Suppressor macrophage (primary cell): Measurements from ENCODE around the gene KIF22.
"Not testable (repeated sequence)": the region's sequence is repeated elsewhere in the genome, so short reads cannot be mapped to it uniquely, and the experiment has no call there.

ENCODE experiments used
- DNase-seq, 4 experiments: peaks; one replicate each; pipeline ENCODE4 v3.0.0-alpha.2; 2020 to 2022

KIF22 gene

GRCh38 chr16:29815032-29815721 lies 24.6 kb downstream of the KIF22 start:
- DNase-seq = peak in 1 of 4 experiments; percentile 14

- DNase-seq = peak; percentile 99 to 100 (median 100)
Observed at GRCh38 chr16:29815793-29816693, 25.5 kb downstream of the KIF22 start, which contains the start of gene PAGR1. Gene PAGR1 (plus strand): TSS chr16:29816152. CDS start chr16:29816526, 374 bp downstream.

GRCh38 chr16:29816694-29817441 lies 26.3 kb downstream of the KIF22 start:
- DNase-seq = peak; percentile 74 to 91 (median 86)

GRCh38 chr16:29818082-29818481 lies 27.5 kb downstream of the KIF22 start:
- DNase-seq = no peak

- no peak for DNase-seq
Observed at GRCh38 chr16:29819506-29819905, 29.0 kb downstream of the KIF22 start.

- peak; percentile 74 to 88 (median 82) for DNase-seq
Observed at GRCh38 chr16:29820271-29820701, 29.7 kb downstream of the KIF22 start, which contains the start of gene MVP. Gene MVP (plus strand): TSS chr16:29820462. CDS start chr16:29830550, 10,088 bp downstream.

GRCh38 chr16:29820730-29821642 lies 30.4 kb downstream of the KIF22 start:
- peak in 3 of 4 experiments; percentile 33 to 63 (median 50) for DNase-seq

GRCh38 chr16:29821643-29822115 lies 31.1 kb downstream of the KIF22 start:
- no peak for DNase-seq

- DNase-seq = no peak
Observed at GRCh38 chr16:29824589-29825144, 34.1 kb downstream of the KIF22 start.

GRCh38 chr16:29825145-29826044 lies 34.8 kb downstream of the KIF22 start:
- DNase-seq = no peak

- no peak for DNase-seq
Observed at GRCh38 chr16:29826342-29826695, 35.8 kb downstream of the KIF22 start.

- no peak for DNase-seq
Observed at GRCh38 chr16:29830774-29831173, 40.2 kb downstream of the KIF22 start.

- DNase-seq = no peak
Observed at GRCh38 chr16:29831490-29831889, 40.9 kb downstream of the KIF22 start.

- not testable (repeated sequence) for DNase-seq
Observed at GRCh38 chr16:29833219-29833618, 42.7 kb downstream of the KIF22 start.

GRCh38 chr16:29834079-29834478 lies 43.5 kb downstream of the KIF22 start:
- no peak for DNase-seq

- no peak for DNase-seq
Observed at GRCh38 chr16:29835926-29836325, 45.4 kb downstream of the KIF22 start.

- DNase-seq = no peak
Observed at GRCh38 chr16:29836623-29837022, 46.1 kb downstream of the KIF22 start.

- DNase-seq = no peak
Observed at GRCh38 chr16:29837841-29838240, 47.3 kb downstream of the KIF22 start.

GRCh38 chr16:29839822-29840221 lies 49.3 kb downstream of the KIF22 start:
- no peak for DNase-seq

GRCh38 chr16:29840240-29840639 lies 49.7 kb downstream of the KIF22 start:
- DNase-seq = no peak
